GM23338 (cell line): Measurements from ENCODE around the gene IRF2BP1.

Experiments
- CTCF ChIP-seq, 2 experiments: fragments of 200-600 bp in 1 of 2; sonication (generic) in 1 of 2; conservative IDR thresholded peaks; 2 replicates each; pipeline versions ENCODE4 v1.5.1 to v1.6.1; 2016 to 2017; ENCODE audit warnings: antibody characterized with exemption in 2 of 2, low read depth in 2 of 2, mild to moderate bottlenecking in 2 of 2, moderate library complexity in 1 of 2
- EZH2phosphoT487 ChIP-seq: fragments of 200-600 bp; sonication (generic); IDR thresholded peaks from one replicate; pipeline ENCODE4 v1.8.1; 2018; ENCODE audit warnings: antibody characterized with exemption; ENCODE audit not compliant: unreplicated experiment

GRCh38 chr19:45918721-45919120, 32.8 kb upstream of the IRF2BP1 start:
- TF ChIP-seq CTCF (conservative IDR thresholded peaks at IDR 0.05; ENCODE audit: low read depth in 2 of 2) (no peak), EZH2phosphoT487 (no peak)
